Measurements from ENCODE around the gene TBC1D17. TPM values are rescaled to one million over a fixed set of nuclear protein-coding genes. Genes with fewer than 3 reads are reported as not detected.

The TBC1D17 gene
- total and polyA plus RNA-seq, 10 of the 15 experiments (the other 5 are each of a cell fraction or from before 2014, with no cell fraction given) = 0.42 to 20.4 (median 11.2) TPM

DNA sequence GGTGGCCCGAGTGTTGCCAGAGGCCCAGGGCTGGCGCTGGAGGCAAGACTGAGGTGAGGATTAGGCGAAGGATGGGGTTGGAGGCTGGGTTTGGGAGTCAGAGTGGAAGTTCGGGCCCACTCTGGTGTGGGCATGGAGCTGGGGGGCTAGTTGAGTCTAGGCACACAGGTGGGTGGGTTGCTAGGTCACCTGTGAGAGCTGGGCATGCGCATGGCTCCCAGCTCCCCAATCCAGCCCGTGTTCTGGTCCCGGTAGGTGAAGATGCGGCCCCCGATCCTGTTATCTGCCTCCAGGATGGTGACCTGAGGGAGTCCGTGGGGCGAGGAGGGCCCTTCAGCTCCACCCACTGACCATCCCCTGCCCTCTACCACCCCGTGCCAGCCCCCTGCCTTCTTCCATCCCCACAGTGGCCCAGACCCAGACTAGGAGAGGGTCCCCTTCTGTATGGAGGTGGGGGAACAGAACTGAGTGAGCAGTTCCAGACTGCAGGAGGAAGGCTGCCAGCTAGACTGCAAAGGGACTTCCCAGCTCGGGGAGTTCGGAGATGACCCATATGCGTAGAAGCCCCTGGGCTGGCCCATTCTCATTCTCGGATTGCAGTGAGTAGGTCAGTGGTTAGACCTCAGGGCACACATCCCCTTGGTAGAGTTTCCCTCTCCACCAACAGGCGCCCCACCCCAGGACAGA, 17.5 kb downstream of the TBC1D17 start (continued):
- TF ChIP-seq, protein P1, sequence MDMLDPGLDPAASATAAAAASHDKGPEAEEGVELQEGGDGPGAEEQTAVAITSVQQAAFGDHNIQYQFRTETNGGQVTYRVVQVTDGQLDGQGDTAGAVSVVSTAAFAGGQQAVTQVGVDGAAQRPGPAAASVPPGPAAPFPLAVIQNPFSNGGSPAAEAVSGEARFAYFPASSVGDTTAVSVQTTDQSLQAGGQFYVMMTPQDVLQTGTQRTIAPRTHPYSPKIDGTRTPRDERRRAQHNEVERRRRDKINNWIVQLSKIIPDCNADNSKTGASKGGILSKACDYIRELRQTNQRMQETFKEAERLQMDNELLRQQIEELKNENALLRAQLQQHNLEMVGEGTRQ (IDR thresholded peaks at IDR 0.05; ENCODE audit: borderline replicate concordance, low read depth, low read length) = no peak
- TF ChIP-seq, protein P2, sequence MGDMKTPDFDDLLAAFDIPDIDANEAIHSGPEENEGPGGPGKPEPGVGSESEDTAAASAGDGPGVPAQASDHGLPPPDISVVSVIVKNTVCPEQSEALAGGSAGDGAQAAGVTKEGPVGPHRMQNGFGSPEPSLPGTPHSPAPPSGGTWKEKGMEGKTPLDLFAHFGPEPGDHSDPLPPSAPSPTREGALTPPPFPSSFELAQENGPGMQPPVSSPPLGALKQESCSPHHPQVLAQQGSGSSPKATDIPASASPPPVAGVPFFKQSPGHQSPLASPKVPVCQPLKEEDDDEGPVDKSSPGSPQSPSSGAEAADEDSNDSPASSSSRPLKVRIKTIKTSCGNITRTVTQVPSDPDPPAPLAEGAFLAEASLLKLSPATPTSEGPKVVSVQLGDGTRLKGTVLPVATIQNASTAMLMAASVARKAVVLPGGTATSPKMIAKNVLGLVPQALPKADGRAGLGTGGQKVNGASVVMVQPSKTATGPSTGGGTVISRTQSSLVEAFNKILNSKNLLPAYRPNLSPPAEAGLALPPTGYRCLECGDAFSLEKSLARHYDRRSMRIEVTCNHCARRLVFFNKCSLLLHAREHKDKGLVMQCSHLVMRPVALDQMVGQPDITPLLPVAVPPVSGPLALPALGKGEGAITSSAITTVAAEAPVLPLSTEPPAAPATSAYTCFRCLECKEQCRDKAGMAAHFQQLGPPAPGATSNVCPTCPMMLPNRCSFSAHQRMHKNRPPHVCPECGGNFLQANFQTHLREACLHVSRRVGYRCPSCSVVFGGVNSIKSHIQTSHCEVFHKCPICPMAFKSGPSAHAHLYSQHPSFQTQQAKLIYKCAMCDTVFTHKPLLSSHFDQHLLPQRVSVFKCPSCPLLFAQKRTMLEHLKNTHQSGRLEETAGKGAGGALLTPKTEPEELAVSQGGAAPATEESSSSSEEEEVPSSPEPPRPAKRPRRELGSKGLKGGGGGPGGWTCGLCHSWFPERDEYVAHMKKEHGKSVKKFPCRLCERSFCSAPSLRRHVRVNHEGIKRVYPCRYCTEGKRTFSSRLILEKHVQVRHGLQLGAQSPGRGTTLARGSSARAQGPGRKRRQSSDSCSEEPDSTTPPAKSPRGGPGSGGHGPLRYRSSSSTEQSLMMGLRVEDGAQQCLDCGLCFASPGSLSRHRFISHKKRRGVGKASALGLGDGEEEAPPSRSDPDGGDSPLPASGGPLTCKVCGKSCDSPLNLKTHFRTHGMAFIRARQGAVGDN (IDR thresholded peaks at IDR 0.05) = peak; percentile 38; the same call in 1 of the 2 replicates
- no peak for TF ChIP-seq NR2C1 (IDR thresholded peaks at IDR 0.05)
- no peak for TF ChIP-seq TCF3 (IDR thresholded peaks at IDR 0.05; ENCODE audit: borderline replicate concordance, insufficient read depth, low read depth, low read length)
- TF ChIP-seq CBX5 (IDR thresholded peaks at IDR 0.05; ENCODE audit: low read depth) = no peak
- TF ChIP-seq MTA2 (IDR thresholded peaks at IDR 0.05; ENCODE audit: low read depth) = peak; percentile 34; the same call in 1 of the 2 replicates
- TF ChIP-seq, protein P3, sequence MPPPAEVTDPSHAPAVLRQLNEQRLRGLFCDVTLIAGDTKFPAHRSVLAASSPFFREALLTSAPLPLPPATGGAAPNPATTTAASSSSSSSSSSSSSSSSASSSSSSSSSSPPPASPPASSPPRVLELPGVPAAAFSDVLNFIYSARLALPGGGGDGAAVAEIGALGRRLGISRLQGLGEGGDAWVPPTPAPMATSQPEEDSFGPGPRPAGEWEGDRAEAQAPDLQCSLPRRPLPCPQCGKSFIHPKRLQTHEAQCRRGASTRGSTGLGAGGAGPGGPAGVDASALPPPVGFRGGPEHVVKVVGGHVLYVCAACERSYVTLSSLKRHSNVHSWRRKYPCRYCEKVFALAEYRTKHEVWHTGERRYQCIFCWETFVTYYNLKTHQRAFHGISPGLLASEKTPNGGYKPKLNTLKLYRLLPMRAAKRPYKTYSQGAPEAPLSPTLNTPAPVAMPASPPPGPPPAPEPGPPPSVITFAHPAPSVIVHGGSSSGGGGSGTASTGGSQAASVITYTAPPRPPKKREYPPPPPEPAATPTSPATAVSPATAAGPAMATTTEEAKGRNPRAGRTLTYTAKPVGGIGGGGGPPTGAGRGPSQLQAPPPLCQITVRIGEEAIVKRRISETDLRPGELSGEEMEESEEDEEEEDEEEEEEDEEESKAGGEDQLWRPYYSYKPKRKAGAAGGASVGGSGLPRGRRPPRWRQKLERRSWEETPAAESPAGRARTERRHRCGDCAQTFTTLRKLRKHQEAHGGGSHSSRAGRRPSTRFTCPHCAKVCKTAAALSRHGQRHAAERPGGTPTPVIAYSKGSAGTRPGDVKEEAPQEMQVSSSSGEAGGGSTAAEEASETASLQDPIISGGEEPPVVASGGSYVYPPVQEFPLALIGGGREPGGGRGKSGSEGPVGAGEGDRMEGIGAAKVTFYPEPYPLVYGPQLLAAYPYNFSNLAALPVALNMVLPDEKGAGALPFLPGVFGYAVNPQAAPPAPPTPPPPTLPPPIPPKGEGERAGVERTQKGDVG (CRISPR knock-in tag; IDR thresholded peaks at IDR 0.05) = no peak
- TF ChIP-seq, protein P4, sequence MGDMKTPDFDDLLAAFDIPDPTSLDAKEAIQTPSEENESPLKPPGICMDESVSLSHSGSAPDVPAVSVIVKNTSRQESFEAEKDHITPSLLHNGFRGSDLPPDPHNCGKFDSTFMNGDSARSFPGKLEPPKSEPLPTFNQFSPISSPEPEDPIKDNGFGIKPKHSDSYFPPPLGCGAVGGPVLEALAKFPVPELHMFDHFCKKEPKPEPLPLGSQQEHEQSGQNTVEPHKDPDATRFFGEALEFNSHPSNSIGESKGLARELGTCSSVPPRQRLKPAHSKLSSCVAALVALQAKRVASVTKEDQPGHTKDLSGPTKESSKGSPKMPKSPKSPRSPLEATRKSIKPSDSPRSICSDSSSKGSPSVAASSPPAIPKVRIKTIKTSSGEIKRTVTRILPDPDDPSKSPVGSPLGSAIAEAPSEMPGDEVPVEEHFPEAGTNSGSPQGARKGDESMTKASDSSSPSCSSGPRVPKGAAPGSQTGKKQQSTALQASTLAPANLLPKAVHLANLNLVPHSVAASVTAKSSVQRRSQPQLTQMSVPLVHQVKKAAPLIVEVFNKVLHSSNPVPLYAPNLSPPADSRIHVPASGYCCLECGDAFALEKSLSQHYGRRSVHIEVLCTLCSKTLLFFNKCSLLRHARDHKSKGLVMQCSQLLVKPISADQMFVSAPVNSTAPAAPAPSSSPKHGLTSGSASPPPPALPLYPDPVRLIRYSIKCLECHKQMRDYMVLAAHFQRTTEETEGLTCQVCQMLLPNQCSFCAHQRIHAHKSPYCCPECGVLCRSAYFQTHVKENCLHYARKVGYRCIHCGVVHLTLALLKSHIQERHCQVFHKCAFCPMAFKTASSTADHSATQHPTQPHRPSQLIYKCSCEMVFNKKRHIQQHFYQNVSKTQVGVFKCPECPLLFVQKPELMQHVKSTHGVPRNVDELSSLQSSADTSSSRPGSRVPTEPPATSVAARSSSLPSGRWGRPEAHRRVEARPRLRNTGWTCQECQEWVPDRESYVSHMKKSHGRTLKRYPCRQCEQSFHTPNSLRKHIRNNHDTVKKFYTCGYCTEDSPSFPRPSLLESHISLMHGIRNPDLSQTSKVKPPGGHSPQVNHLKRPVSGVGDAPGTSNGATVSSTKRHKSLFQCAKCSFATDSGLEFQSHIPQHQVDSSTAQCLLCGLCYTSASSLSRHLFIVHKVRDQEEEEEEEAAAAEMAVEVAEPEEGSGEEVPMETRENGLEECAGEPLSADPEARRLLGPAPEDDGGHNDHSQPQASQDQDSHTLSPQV (IDR thresholded peaks at IDR 0.05) = no peak
- TF ChIP-seq BMI1 (IDR thresholded peaks at IDR 0.05; ENCODE audit: borderline replicate concordance) = no peak
- peak; percentile 50; the same call in 1 of the 2 replicates for TF ChIP-seq NFIC (IDR thresholded peaks at IDR 0.05; ENCODE audit: low read depth, low read length)
- TF ChIP-seq EP300 (IDR thresholded peaks at IDR 0.05; ENCODE audit: borderline replicate concordance in 1 of 2, control insufficient read depth in 1 of 2, low read depth in 2 of 2, low read length in 2 of 2) = peak; percentile 74 to 76; a peak in 3 of 4 replicates
- TF ChIP-seq POLR2AphosphoS5 (IDR thresholded peaks at IDR 0.05; ENCODE audit: low read length) = peak; percentile 76
- TF ChIP-seq, protein P5, sequence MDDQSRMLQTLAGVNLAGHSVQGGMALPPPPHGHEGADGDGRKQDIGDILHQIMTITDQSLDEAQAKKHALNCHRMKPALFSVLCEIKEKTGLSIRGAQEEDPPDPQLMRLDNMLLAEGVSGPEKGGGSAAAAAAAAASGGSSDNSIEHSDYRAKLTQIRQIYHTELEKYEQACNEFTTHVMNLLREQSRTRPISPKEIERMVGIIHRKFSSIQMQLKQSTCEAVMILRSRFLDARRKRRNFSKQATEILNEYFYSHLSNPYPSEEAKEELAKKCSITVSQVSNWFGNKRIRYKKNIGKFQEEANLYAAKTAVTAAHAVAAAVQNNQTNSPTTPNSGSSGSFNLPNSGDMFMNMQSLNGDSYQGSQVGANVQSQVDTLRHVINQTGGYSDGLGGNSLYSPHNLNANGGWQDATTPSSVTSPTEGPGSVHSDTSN (IDR thresholded peaks at IDR 0.05; ENCODE audit: insufficient replicate concordance, low read depth, low read length) = no peak
- TF ChIP-seq SMC3 (IDR thresholded peaks at IDR 0.05; ENCODE audit: borderline replicate concordance, low read length) = no peak
- no peak for TF ChIP-seq NBN (IDR thresholded peaks at IDR 0.05)
